Measurements from ENCODE around the gene WNT11.

Gene WNT11

DNA sequence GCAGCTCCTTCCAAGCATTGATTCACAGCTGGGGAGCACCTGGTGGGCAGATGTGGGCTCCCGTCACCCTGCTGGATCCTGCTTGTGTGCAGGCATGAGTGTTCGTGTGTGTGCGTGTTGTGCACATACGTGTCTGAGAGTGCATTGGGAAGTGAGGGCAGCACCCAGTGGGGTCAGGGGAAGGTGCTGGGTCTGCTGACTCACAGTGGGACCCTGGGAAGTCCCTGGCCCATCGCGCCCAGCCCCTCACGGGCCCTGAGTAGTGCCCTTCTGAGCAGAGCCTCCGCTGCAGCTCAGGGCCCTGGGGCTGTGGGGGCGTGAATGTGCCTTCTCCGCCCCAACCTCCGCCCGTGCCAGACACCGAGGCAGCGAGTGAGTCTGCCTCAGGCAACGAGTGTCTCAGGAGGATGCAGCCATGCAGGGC, 36.8 kb downstream of the WNT11 start:
- Histone ChIP-seq H3K23ac (ENCODE audit: low read length) (no peak overlapping the region), H3K4ac (ENCODE audit: low read depth, low read length) (no peak overlapping the region), H2BK5ac (ENCODE audit: low read length) (no peak overlapping the region), H2BK120ac (ENCODE audit: low read depth, low read length) (no peak overlapping the region), H4K5ac (ENCODE audit: low read length) (no peak overlapping the region), H3K56ac (ENCODE audit: low read length) (no peak overlapping the region), H2AK5ac (ENCODE audit: low read length) (no peak overlapping the region), H3K79me1 (ENCODE audit: low read length) (no peaks in the 10 kb centered on the region), H3K36me3 (ENCODE audit: control insufficient read depth, insufficient read depth, low read length) (no peaks in the 10 kb centered on the region), H3K18ac (ENCODE audit: low read length) (no peak overlapping the region), H3K27me3 (ENCODE audit: insufficient read depth, low read length, poor library complexity) (no peaks in the 10 kb centered on the region), H3K27ac (ENCODE audit: low read depth, low read length) (no peak overlapping the region), H4K8ac (ENCODE audit: low read depth, low read length) (no peak overlapping the region), H3K79me2 (ENCODE audit: control insufficient read depth, insufficient read depth, low read length) (no peaks in the 10 kb centered on the region), H3K4me2 (ENCODE audit: low read length) (no peak overlapping the region), H3K9ac (ENCODE audit: low read length) (no peak overlapping the region), H3K4me1 (ENCODE audit: control insufficient read depth, low read depth, low read length) (no peaks in the 10 kb centered on the region), H3K4me3 (ENCODE audit: low read length) (no peak overlapping the region), H2BK15ac (replicated peaks; ENCODE audit: low read depth) (no peak overlapping the region)
- WGBS (ENCODE audit: extremely low coverage, insufficient coverage, low lambda C conversion rate), result no CpG with 5 or more reads among the region's 15 CpGs
- DNase-seq, result peak; percentile 29

DNA sequence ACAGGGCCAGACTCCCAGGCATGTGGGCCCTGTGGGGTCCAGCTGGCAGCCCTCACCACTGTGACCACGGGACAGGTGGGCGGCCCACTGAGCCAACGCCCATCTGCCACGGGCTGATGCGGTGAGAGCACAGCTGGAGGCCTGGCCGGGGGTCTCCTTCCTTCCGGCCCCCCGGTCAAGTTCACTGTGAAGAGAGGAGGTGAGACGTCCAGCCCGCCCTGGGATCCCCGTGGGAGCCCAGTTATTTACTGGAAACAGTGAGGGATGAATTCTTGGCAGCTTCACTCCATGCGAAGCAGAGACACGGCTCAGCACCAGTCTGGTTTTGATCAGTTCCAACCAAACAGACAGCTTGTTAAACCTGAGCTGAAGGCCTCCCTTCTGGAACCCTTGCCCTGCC, 38.7 kb downstream of the WNT11 start:
- Histone ChIP-seq H3K4me1 (ENCODE audit: control insufficient read depth, low read depth, low read length) (no peaks in the 10 kb centered on the region), H3K27me3 (ENCODE audit: insufficient read depth, low read length, poor library complexity) (no peaks in the 10 kb centered on the region), H3K79me1 (ENCODE audit: low read length) (no peaks in the 10 kb centered on the region), H2BK5ac (ENCODE audit: low read length) (no peak overlapping the region), H4K5ac (ENCODE audit: low read length) (no peak overlapping the region), H3K56ac (ENCODE audit: low read length) (no peak overlapping the region), H3K18ac (ENCODE audit: low read length) (no peak overlapping the region), H2BK15ac (replicated peaks; ENCODE audit: low read depth) (no peak overlapping the region), H3K4me3 (ENCODE audit: low read length) (no peak overlapping the region), H3K9ac (ENCODE audit: low read length) (no peak overlapping the region), H3K23ac (ENCODE audit: low read length) (no peak overlapping the region), H3K27ac (ENCODE audit: low read depth, low read length) (no peak overlapping the region), H3K4ac (ENCODE audit: low read depth, low read length) (no peak overlapping the region), H3K4me2 (ENCODE audit: low read length) (no peak overlapping the region), H3K79me2 (ENCODE audit: control insufficient read depth, insufficient read depth, low read length) (no peaks in the 10 kb centered on the region), H4K8ac (ENCODE audit: low read depth, low read length) (no peak overlapping the region), H2AK5ac (ENCODE audit: low read length) (no peak overlapping the region), H2BK120ac (ENCODE audit: low read depth, low read length) (no peak overlapping the region), H3K36me3 (ENCODE audit: control insufficient read depth, insufficient read depth, low read length) (no peaks in the 10 kb centered on the region)
- DNase-seq, result no peak
- WGBS (ENCODE audit: extremely low coverage, insufficient coverage, low lambda C conversion rate), result no CpG with 5 or more reads among the region's 13 CpGs

DNA sequence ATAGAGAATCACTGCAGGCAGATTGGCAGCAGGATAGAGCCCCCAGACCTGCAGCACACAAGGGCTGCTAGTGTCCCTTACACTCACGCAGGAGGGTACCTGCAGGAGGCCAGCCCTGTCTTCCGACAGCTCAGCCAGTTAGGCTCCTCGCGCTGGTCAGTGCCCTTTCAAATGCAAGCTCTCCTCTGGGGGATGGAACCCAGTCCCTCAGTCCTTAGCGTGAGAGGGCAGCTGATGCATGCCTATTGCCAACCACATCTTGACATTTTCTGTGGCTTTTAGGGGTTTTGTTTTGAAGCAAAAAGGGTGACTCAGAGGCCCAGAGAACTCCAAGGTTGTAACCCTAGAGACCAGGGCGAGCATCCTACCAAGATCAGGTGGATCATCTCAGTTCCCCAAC, 40.0 kb downstream of the WNT11 start:
- Histone ChIP-seq H3K56ac (ENCODE audit: low read length) (no peak overlapping the region), H4K8ac (ENCODE audit: low read depth, low read length) (no peak overlapping the region), H2AK5ac (ENCODE audit: low read length) (no peak overlapping the region), H3K79me1 (ENCODE audit: low read length) (no peaks in the 10 kb centered on the region), H4K5ac (ENCODE audit: low read length) (no peak overlapping the region), H2BK15ac (replicated peaks; ENCODE audit: low read depth) (no peak overlapping the region), H3K27ac (ENCODE audit: low read depth, low read length) (no peak overlapping the region), H3K4ac (ENCODE audit: low read depth, low read length) (no peak overlapping the region), H3K18ac (ENCODE audit: low read length) (no peak overlapping the region), H3K36me3 (ENCODE audit: control insufficient read depth, insufficient read depth, low read length) (no peaks in the 10 kb centered on the region), H2BK5ac (ENCODE audit: low read length) (no peak overlapping the region), H3K79me2 (ENCODE audit: control insufficient read depth, insufficient read depth, low read length) (no peaks in the 10 kb centered on the region), H3K27me3 (ENCODE audit: insufficient read depth, low read length, poor library complexity) (no peaks in the 10 kb centered on the region), H2BK120ac (ENCODE audit: low read depth, low read length) (no peak overlapping the region), H3K23ac (ENCODE audit: low read length) (no peak overlapping the region), H3K4me2 (ENCODE audit: low read length) (no peak overlapping the region), H3K4me1 (ENCODE audit: control insufficient read depth, low read depth, low read length) (no peaks in the 10 kb centered on the region), H3K9ac (ENCODE audit: low read length) (no peak overlapping the region), H3K4me3 (ENCODE audit: low read length) (no peak overlapping the region)
- no CpG with 5 or more reads among the region's 6 CpGs for WGBS (ENCODE audit: extremely low coverage, insufficient coverage, low lambda C conversion rate)
- no peak for DNase-seq

DNA sequence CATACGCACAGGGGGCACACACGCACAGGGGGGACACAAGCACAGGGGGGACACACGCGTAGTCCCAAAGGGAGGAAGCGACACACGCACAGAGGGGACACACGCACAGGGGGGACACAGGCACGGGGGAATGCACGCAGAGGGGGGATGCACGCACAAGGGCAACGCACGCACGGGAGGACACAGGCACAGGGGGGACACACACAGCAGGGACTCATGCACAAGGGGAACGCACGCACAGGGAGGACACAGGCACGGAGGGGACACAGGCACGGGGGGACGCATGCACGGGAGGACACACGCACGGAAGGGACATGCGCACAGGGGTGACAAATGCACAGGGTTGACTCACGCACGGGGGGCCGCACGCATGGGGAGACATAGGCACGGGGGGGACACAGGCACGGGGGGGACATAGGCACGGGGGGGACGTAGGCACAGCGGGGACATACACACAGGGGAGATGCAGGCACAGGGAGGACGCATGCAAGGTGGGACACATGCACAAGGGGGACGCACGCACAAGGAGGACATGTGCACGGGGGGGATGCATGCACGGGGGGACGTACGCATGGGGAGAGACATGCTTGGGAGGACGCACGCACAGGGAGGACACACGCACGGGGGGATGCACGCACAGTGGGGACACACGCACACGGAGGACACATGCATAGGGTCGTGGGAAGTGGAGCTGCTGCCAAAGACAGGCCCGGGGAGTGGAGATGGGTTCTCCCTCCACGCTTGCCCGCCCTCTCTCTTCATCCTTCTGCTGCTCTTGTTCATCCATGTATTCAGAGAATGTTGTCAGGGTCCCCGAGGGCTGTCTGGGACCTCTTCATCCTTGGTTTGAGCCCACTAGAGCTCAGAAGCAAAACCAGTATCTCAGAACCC, 41.2 kb downstream of the WNT11 start:
- H3K27ac ChIP-seq (ENCODE audit: low read depth, low read length), result no peak overlapping the region
- no peak overlapping the region for H3K4ac ChIP-seq (ENCODE audit: low read depth, low read length)
- H2BK15ac ChIP-seq (replicated peaks; ENCODE audit: low read depth), result no peak overlapping the region
- H3K9ac ChIP-seq (ENCODE audit: low read length), result no peak overlapping the region
- H3K18ac ChIP-seq (ENCODE audit: low read length), result no peak overlapping the region
- H3K27me3 ChIP-seq (ENCODE audit: insufficient read depth, low read length, poor library complexity), result no peaks in the 10 kb centered on the region
- H2BK5ac ChIP-seq (ENCODE audit: low read length), result no peak overlapping the region
- H2BK120ac ChIP-seq (ENCODE audit: low read depth, low read length), result no peak overlapping the region
- H2AK5ac ChIP-seq (ENCODE audit: low read length), result no peak overlapping the region
- no peak overlapping the region for H3K56ac ChIP-seq (ENCODE audit: low read length)
- no peaks in the 10 kb centered on the region for H3K36me3 ChIP-seq (ENCODE audit: control insufficient read depth, insufficient read depth, low read length)
- no peaks in the 10 kb centered on the region for H3K79me2 ChIP-seq (ENCODE audit: control insufficient read depth, insufficient read depth, low read length)
- no peaks in the 10 kb centered on the region for H3K4me1 ChIP-seq (ENCODE audit: control insufficient read depth, low read depth, low read length)
- no peak overlapping the region for H4K5ac ChIP-seq (ENCODE audit: low read length)
- WGBS (ENCODE audit: extremely low coverage, insufficient coverage, low lambda C conversion rate), result no CpG with 5 or more reads among the region's 50 CpGs
- no peak overlapping the region for H3K4me3 ChIP-seq (ENCODE audit: low read length)
- no peak for DNase-seq
- H3K79me1 ChIP-seq (ENCODE audit: low read length), result no peaks in the 10 kb centered on the region
- no peak overlapping the region for H3K4me2 ChIP-seq (ENCODE audit: low read length)
- no peak overlapping the region for H4K8ac ChIP-seq (ENCODE audit: low read depth, low read length)
- H3K23ac ChIP-seq (ENCODE audit: low read length), result peak overlapping the region; percentile 45

DNA sequence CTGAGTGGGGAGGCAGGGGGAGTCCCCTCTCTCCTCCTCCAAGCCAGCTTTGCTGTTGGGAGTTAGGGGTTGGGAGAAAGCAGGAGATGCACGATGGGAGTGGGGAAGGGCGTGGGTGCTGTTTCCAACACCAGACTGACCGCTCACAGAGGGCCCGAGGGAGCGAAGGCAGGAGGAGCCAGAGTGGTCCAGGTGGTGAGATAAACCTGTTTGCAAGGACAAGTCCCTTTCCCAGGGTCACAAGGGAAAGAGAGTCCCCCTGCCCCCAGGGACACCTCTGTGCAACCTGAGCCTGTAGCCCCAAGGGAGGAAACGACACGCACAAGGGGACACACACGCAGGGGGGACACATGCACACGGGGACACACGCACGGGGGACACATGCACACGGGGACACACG, 42.2 kb downstream of the WNT11 start:
- Histone ChIP-seq H3K4me2 (ENCODE audit: low read length) (no peak overlapping the region), H3K23ac (ENCODE audit: low read length) (no peak overlapping the region), H2AK5ac (ENCODE audit: low read length) (no peak overlapping the region), H2BK15ac (replicated peaks; ENCODE audit: low read depth) (no peak overlapping the region), H2BK120ac (ENCODE audit: low read depth, low read length) (no peak overlapping the region), H3K36me3 (ENCODE audit: control insufficient read depth, insufficient read depth, low read length) (no peaks in the 10 kb centered on the region), H4K5ac (ENCODE audit: low read length) (no peak overlapping the region), H3K9ac (ENCODE audit: low read length) (no peak overlapping the region), H2BK5ac (ENCODE audit: low read length) (no peak overlapping the region), H4K8ac (ENCODE audit: low read depth, low read length) (no peak overlapping the region), H3K27ac (ENCODE audit: low read depth, low read length) (no peak overlapping the region), H3K27me3 (ENCODE audit: insufficient read depth, low read length, poor library complexity) (no peaks in the 10 kb centered on the region), H3K79me2 (ENCODE audit: control insufficient read depth, insufficient read depth, low read length) (no peaks in the 10 kb centered on the region), H3K18ac (ENCODE audit: low read length) (no peak overlapping the region), H3K56ac (ENCODE audit: low read length) (no peak overlapping the region), H3K4me3 (ENCODE audit: low read length) (no peak overlapping the region), H3K4ac (ENCODE audit: low read depth, low read length) (no peak overlapping the region), H3K4me1 (ENCODE audit: control insufficient read depth, low read depth, low read length) (no peaks in the 10 kb centered on the region), H3K79me1 (ENCODE audit: low read length) (no peaks in the 10 kb centered on the region)
- no peak for DNase-seq
- WGBS (ENCODE audit: extremely low coverage, insufficient coverage, low lambda C conversion rate), result no CpG with 5 or more reads among the region's 13 CpGs
